Effector memory CD8-positive, alpha-beta T cell (primary cell): Measurements from ENCODE around the gene CSNK2A2.

ENCODE experiments used
- ATAC-seq: fragments of 150-1000 bp; cut with Tn5 transposase; replicated peaks from 2 replicates; pipeline ENCODE4 v1.10.0; 2021; ENCODE audit warnings: mild to moderate bottlenecking, moderate library complexity
- DNase-seq, 3 experiments: peaks; one replicate each; pipeline ENCODE4 v3.0.0; 2021
- H3K27ac Mint-ChIP-seq, 2 donors: one replicate each; pipeline ENCODE4 v1.8.0; 2022; ENCODE audit warnings: mild to moderate bottlenecking in 2 of 2, mixed read lengths in 2 of 2, moderate library complexity in 2 of 2
- H3K27me3 Mint-ChIP-seq, 2 donors: one replicate each; pipeline ENCODE4 v1.8.0; 2022; ENCODE audit warnings: mixed read lengths in 2 of 2
- H3K36me3 Mint-ChIP-seq: one replicate; pipeline ENCODE4 v1.8.0; 2022; ENCODE audit warnings: mild to moderate bottlenecking, moderate library complexity, mixed read lengths; ENCODE audit not compliant: insufficient read depth
- H3K4me1 Mint-ChIP-seq, 2 donors: one replicate each; pipeline ENCODE4 v1.8.0; 2022; ENCODE audit warnings: low read depth in 2 of 2, mixed read lengths in 2 of 2
- H3K4me3 Mint-ChIP-seq, 2 donors: one replicate each; pipeline ENCODE4 v1.8.0; 2022; ENCODE audit warnings: mild to moderate bottlenecking in 2 of 2, mixed read lengths in 2 of 2, moderate library complexity in 2 of 2
- H3K9me3 Mint-ChIP-seq, 2 donors: one replicate each; pipeline ENCODE4 v1.8.0; 2022; ENCODE audit warnings: mixed read lengths in 2 of 2

The CSNK2A2 gene

DNA sequence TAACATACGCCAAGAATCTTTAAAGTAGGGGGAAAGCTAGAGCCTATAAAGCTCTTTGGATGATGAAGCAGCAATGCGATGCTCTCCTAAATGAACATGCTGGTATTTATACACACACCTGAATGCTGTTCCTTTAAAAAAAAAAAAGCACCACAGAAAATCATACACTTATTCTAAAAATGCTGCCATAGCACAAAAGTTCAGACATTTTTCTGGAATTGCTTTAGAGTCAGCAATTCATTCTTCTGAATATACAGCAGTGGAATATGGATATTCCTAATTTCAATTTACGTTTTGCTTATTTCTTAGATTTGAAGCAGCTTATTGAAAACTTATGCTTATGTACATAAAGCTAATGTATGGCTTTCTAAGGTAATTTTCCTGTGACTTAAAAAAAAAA, 3.1 kb downstream of the CSNK2A2 start:
- no peaks in the 10 kb centered on the region for H3K9me3 Mint-ChIP-seq
- ATAC-seq, result no peak
- peaks cover 66% of the 10 kb centered on the region for H3K36me3 Mint-ChIP-seq
- DNase-seq, result no peak
- peaks cover 3 to 6% of the 10 kb centered on the region in 2 donors for H3K27me3 Mint-ChIP-seq
- peak overlapping the region in 1 of 2 donors; percentile 44 for H3K27ac Mint-ChIP-seq
- H3K4me3 Mint-ChIP-seq, result no peak overlapping the region
- peaks cover 29 to 65% of the 10 kb centered on the region in 2 donors for H3K4me1 Mint-ChIP-seq

- peaks cover 63% of the 10 kb centered on the region for H3K36me3 Mint-ChIP-seq
- peaks cover 3 to 34% of the 10 kb centered on the region in 2 donors for H3K4me1 Mint-ChIP-seq
- H3K27me3 Mint-ChIP-seq, result no peaks in the 10 kb centered on the region
- DNase-seq, result no peak
- H3K4me3 Mint-ChIP-seq, result no peak overlapping the region
- ATAC-seq, result no peak
- no peak overlapping the region for H3K27ac Mint-ChIP-seq
- H3K9me3 Mint-ChIP-seq, result no peaks in the 10 kb centered on the region
Measured at GRCh38 chr16:58187665-58188421, 10.1 kb downstream of the CSNK2A2 start.

DNA sequence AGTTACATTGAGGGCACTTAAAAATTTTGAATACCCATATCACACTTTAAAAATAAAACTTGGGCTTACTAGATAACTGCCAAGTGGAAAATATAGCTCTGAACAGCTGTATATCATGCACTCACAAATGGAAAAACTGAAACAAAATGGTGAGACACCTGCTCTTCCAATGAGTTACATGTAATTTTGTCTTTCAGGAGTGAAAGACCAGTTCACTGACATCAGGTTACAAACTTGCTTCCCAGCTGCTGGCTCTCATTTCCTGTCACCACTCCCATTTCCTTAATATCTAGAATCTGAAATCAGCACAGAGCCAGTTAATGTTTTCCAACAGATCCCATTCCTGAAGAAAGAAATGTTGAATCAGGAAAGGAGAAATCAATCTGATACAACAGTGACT, 10.8 kb downstream of the CSNK2A2 start:
- Mint-ChIP-seq H3K9me3 (no peaks in the 10 kb centered on the region), H3K27me3 (no peaks in the 10 kb centered on the region), H3K4me3 (no peak overlapping the region), H3K36me3 (peaks cover 62% of the 10 kb centered on the region), H3K27ac (peak overlapping the region in 1 of 2 donors; percentile 74), H3K4me1 (peaks cover 1 to 33% of the 10 kb centered on the region in 2 donors)
- DNase-seq (no peak), ATAC-seq (no peak)

- DNase-seq (no peak), ATAC-seq (no peak)
- Mint-ChIP-seq H3K36me3 (peaks cover 64% of the 10 kb centered on the region), H3K27me3 (no peaks in the 10 kb centered on the region), H3K4me3 (no peak overlapping the region), H3K4me1 (peaks cover 1 to 27% of the 10 kb centered on the region in 2 donors), H3K27ac (peak overlapping the region in 1 of 2 donors; percentile 74), H3K9me3 (no peaks in the 10 kb centered on the region)
Measured at GRCh38 chr16:58186176-58186944, 11.5 kb downstream of the CSNK2A2 start.

GRCh38 chr16:58177353-58177710, 20.6 kb downstream of the CSNK2A2 start:
- Mint-ChIP-seq H3K27me3 (no peaks in the 10 kb centered on the region), H3K9me3 (no peaks in the 10 kb centered on the region), H3K4me3 (peak overlapping the region; percentile 47 to 70), H3K27ac (peak overlapping the region; percentile 77 to 94), H3K4me1 (peaks cover 19 to 22% of the 10 kb centered on the region in 2 donors), H3K36me3 (peaks cover 48% of the 10 kb centered on the region)
- ATAC-seq (peak; percentile 85), DNase-seq (no peak)

- H3K4me1 Mint-ChIP-seq, result peaks cover 19 to 22% of the 10 kb centered on the region in 2 donors
- H3K27me3 Mint-ChIP-seq, result no peaks in the 10 kb centered on the region
- ATAC-seq (peak; percentile 66), DNase-seq (no peak)
- peak overlapping the region; percentile 47 to 70 for H3K4me3 Mint-ChIP-seq
- peaks cover 46% of the 10 kb centered on the region for H3K36me3 Mint-ChIP-seq
- H3K27ac Mint-ChIP-seq, result peak overlapping the region; percentile 77 to 94
- no peaks in the 10 kb centered on the region for H3K9me3 Mint-ChIP-seq
Measured at GRCh38 chr16:58176608-58177352, 21.1 kb downstream of the CSNK2A2 start.

- no peak for DNase-seq
- Mint-ChIP-seq H3K9me3 (no peaks in the 10 kb centered on the region), H3K4me3 (no peak overlapping the region), H3K36me3 (peaks cover 67% of the 10 kb centered on the region), H3K27me3 (no peaks in the 10 kb centered on the region), H3K27ac (peak overlapping the region; percentile 18 to 73), H3K4me1 (peaks cover 0 to 2% of the 10 kb centered on the region in 2 donors)
- ATAC-seq, result no peak
Measured at GRCh38 chr16:58170223-58170622, 27.7 kb downstream of the CSNK2A2 start.

DNA sequence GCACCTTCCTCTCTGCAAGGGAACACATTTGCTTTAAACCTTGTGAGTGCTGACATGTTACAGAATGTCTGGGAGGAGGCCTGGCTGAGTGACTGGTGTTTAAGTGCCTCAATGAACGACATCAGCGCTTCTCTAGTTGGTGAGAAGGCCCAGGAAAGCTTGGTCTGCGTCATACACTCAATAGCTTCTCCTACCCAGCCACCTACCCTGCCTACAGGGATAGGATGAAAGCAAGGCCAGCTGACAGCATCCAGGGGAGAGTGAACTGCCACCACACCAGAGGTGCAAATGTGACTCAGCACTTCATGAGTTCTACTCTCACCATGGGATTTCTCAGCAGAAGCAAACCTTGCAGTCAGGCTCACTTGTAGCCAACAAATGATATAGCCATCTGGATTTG, 37.1 kb downstream of the CSNK2A2 start:
- no peaks in the 10 kb centered on the region for H3K9me3 Mint-ChIP-seq
- H3K27ac Mint-ChIP-seq, result peak overlapping the region in 1 of 2 donors; percentile 44
- H3K4me1 Mint-ChIP-seq, result peaks cover 2 to 4% of the 10 kb centered on the region in 2 donors
- no peak overlapping the region for H3K4me3 Mint-ChIP-seq
- DNase-seq (no peak), ATAC-seq (no peak)
- no peaks in the 10 kb centered on the region for H3K27me3 Mint-ChIP-seq
- peaks cover 48% of the 10 kb centered on the region for H3K36me3 Mint-ChIP-seq

DNA sequence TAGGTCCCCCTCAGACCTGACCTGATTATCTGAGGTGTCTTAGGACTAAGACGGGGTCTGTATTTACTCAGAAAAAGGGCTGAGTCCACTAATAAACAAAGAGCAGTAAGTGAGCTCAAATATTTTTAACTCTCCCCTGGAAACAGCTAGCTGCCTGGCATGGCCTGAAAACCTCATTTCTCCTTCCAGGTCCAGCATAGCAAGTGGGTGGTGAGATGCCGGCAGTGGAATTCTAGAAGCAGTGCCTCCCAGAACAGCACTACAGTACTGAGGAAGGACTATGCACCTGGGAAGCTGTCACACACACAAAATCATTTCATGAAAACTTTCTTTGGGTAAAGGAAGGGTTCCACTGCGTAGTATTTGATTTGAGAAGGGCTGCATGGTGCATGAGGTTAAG, 39.2 kb downstream of the CSNK2A2 start:
- peaks cover 26% of the 10 kb centered on the region for H3K36me3 Mint-ChIP-seq
- H3K4me1 Mint-ChIP-seq, result peaks cover 2 to 6% of the 10 kb centered on the region in 2 donors
- no peak overlapping the region for H3K4me3 Mint-ChIP-seq
- peak overlapping the region in 1 of 2 donors; percentile 8 for H3K27ac Mint-ChIP-seq
- H3K9me3 Mint-ChIP-seq, result no peaks in the 10 kb centered on the region
- DNase-seq (no peak), ATAC-seq (no peak)
- H3K27me3 Mint-ChIP-seq, result no peaks in the 10 kb centered on the region

DNA sequence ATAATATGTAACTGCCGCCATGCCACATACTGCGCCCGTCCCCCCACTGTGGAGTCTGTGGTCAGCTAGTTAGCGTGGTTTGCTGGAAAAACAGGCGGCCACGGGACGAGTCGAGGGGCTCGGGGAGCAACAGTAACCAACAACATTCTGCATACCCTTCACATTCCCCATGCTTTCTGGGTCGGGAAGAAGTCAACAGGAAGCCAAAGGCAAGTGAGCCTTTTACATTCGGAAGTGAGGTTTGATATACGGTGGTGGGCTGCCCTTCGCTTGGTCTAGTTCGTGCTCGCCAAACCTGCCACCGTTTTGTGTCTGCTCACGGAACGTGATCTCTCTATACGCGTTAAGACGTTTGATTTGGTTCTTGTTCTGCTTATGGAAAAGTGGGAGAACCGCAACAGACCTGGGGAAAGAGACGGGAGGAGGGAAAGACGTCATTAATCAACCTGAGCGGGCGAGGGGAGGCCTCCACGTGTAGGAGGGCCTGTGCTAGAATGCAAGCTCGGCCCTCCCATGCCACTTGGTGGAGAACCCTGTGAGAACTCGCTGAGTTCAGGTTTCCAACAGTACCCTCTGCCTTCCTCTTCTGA, 39.9 kb downstream of the CSNK2A2 start:
- DNase-seq, result no peak
- no peak overlapping the region for H3K4me3 Mint-ChIP-seq
- H3K27me3 Mint-ChIP-seq, result no peaks in the 10 kb centered on the region
- no peak for ATAC-seq
- peaks cover 20% of the 10 kb centered on the region for H3K36me3 Mint-ChIP-seq
- H3K9me3 Mint-ChIP-seq, result no peaks in the 10 kb centered on the region
- peaks cover 2 to 6% of the 10 kb centered on the region in 2 donors for H3K4me1 Mint-ChIP-seq
- no peak overlapping the region for H3K27ac Mint-ChIP-seq

- no peaks in the 10 kb centered on the region for H3K27me3 Mint-ChIP-seq
- peaks cover 2 to 6% of the 10 kb centered on the region in 2 donors for H3K4me1 Mint-ChIP-seq
- no peaks in the 10 kb centered on the region for H3K9me3 Mint-ChIP-seq
- ATAC-seq, result no peak
- H3K36me3 Mint-ChIP-seq, result peaks cover 12% of the 10 kb centered on the region
- no peak overlapping the region for H3K4me3 Mint-ChIP-seq
- no peak overlapping the region for H3K27ac Mint-ChIP-seq
- no peak for DNase-seq
Measured at GRCh38 chr16:58157239-58157638, 40.7 kb downstream of the CSNK2A2 start.

GRCh38 chr16:58155839-58156238, 42.1 kb downstream of the CSNK2A2 start:
- peak overlapping the region in 1 of 2 donors; percentile 47 for H3K27ac Mint-ChIP-seq
- H3K27me3 Mint-ChIP-seq, result no peaks in the 10 kb centered on the region
- peaks cover 2 to 6% of the 10 kb centered on the region in 2 donors for H3K4me1 Mint-ChIP-seq
- H3K4me3 Mint-ChIP-seq, result no peak overlapping the region
- ATAC-seq, result peak; percentile 47
- peaks cover 12% of the 10 kb centered on the region for H3K36me3 Mint-ChIP-seq
- DNase-seq, result no peak
- no peaks in the 10 kb centered on the region for H3K9me3 Mint-ChIP-seq

DNA sequence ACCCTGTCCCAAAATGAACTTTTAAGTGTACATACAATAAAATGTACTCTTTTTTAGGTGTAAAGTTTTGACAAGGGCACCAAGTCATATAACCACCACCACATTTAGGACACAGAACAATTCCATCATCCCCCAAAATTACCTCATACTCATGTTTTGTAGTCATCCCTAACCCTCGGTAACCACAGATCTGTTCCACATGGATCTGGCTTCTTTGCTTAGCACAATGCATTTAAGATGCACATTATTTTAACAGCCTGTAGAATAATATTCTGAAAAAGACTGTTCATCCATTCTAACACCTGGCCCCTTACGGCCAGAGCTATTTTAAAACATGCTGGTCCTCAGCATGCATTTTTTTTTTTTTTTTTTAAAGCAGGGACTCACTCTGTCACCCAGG, 43.6 kb downstream of the CSNK2A2 start:
- H3K27me3 Mint-ChIP-seq, result no peaks in the 10 kb centered on the region
- H3K27ac Mint-ChIP-seq, result no peak overlapping the region
- ATAC-seq (no peak), DNase-seq (no peak)
- H3K36me3 Mint-ChIP-seq, result peaks cover 5% of the 10 kb centered on the region
- no peaks in the 10 kb centered on the region for H3K9me3 Mint-ChIP-seq
- H3K4me1 Mint-ChIP-seq, result peaks cover 2 to 6% of the 10 kb centered on the region in 2 donors
- H3K4me3 Mint-ChIP-seq, result no peak overlapping the region
